PC-3 (cell line): ENCODE results near the gene PDE11A. TPM values are rescaled to one million over a fixed set of nuclear protein-coding genes. Genes with fewer than 3 reads are reported as not detected.

Source experiments
- ATAC-seq: fragments of 200-7000 bp; cut with Tn5 transposase; 2 replicates; pipeline ENCODE4 v1.9.1; 2020; ENCODE audit warnings: mild to moderate bottlenecking, moderate library complexity
- BruUV-seq: library from RNA; stranded (reverse); fragments of 400-500 nt; replicated peaks from 2 replicates; lab custom pipeline; 2021; lab: Mats Ljungman, UMichigan
- CTCF ChIA-PET: fragments of 300-600 bp; sonication (Branson Sonifier 250); formaldehyde crosslinking; loops from one replicate; lab custom pipeline; 2022; ENCODE audit warnings: antibody characterized with exemption; lab: Charles Lee
- POLR2A ChIA-PET: fragments of 300-600 bp; sonication (Branson Sonifier 250); formaldehyde crosslinking; loops from one replicate; lab custom pipeline; 2022; ENCODE audit warnings: antibody characterized with exemption; ENCODE audit not compliant: unreplicated experiment; lab: Charles Lee
- DNase-seq: peaks from one replicate; pipeline ENCODE4 v3.0.0-alpha.2; 2015
- H2AFZ ChIP-seq: fragments of 300-600 bp; sonication (generic); 2 replicates; pipeline ENCODE4 v1.6.0; 2016; ENCODE audit warnings: antibody characterized with exemption, low read length
- H3F3A ChIP-seq: fragments of 300-600 bp; sonication (generic); one replicate; pipeline ENCODE4 v1.6.0; 2017; ENCODE audit warnings: antibody characterized with exemption, low read length, control low read depth, mild to moderate bottlenecking; ENCODE audit not compliant: unreplicated experiment
- H3K27ac ChIP-seq: fragments of 300-600 bp; sonication (generic); 2 replicates; pipeline ENCODE4 v1.5.1; 2016; ENCODE audit warnings: mild to moderate bottlenecking, low read length
- H3K27me3 ChIP-seq: fragments of 300-600 bp; sonication (generic); 2 replicates; pipeline ENCODE4 v1.6.1; 2016; ENCODE audit warnings: low read length, mixed read lengths
- H3K36me3 ChIP-seq: fragments of 300-600 bp; sonication (generic); 2 replicates; pipeline ENCODE4 v1.6.1; 2016; ENCODE audit warnings: low read depth, mixed run types, low read length, mixed read lengths
- H3K4me1 ChIP-seq: fragments of 300-600 bp; sonication (generic); 2 replicates; pipeline ENCODE4 v1.5.1; 2016; ENCODE audit warnings: low read length; ENCODE audit not compliant: insufficient read depth
- H3K4me2 ChIP-seq: fragments of 300-600 bp; sonication (generic); 2 replicates; pipeline ENCODE4 v1.6.0; 2016; ENCODE audit warnings: low read length
- H3K4me3 ChIP-seq: fragments of 300-600 bp; sonication (generic); 2 replicates; pipeline ENCODE4 v1.5.1; 2016; ENCODE audit warnings: mild to moderate bottlenecking, low read length, mixed read lengths
- H3K79me2 ChIP-seq: fragments of 300-600 bp; sonication (generic); 2 replicates; pipeline ENCODE4 v1.6.1; 2017; ENCODE audit warnings: low read length, mixed read lengths
- H3K9ac ChIP-seq: fragments of 300-600 bp; sonication (generic); 2 replicates; pipeline ENCODE4 v1.6.0; 2016; ENCODE audit warnings: mild to moderate bottlenecking, low read length
- H3K9me2 ChIP-seq: fragments of 300-600 bp; sonication (generic); replicated peaks from 2 replicates; pipeline ENCODE4 v1.6.1; 2016; ENCODE audit warnings: mixed run types, low read length, mixed read lengths
- H3K9me3 ChIP-seq: fragments of 300-600 bp; sonication (generic); 2 replicates; pipeline ENCODE4 v1.6.1; 2016; ENCODE audit warnings: low read length, mixed read lengths
- H4K20me1 ChIP-seq: fragments of 300-600 bp; sonication (generic); 2 replicates; pipeline ENCODE4 v1.6.1; 2016; ENCODE audit warnings: low read length, mixed read lengths
- EZH2 ChIP-seq: fragments of 300-600 bp; sonication (generic); IDR thresholded peaks from one replicate; pipeline ENCODE4 v1.6.1; 2017; ENCODE audit warnings: antibody characterized with exemption, mild to moderate bottlenecking, low read length; ENCODE audit not compliant: unreplicated experiment
- EZH2phosphoT487 ChIP-seq: fragments of 300-600 bp; sonication (generic); IDR thresholded peaks from 2 replicates; pipeline ENCODE4 v1.6.1; 2018; ENCODE audit warnings: mild to moderate bottlenecking, antibody characterized with exemption, low read length, borderline replicate concordance
- intact Hi-C: fragments of 100-400 bp; cut with micrococcal nuclease; formaldehyde crosslinking; loops from 2 replicates; pipeline ENCODE4 v1.9.0; 2023
- total RNA-seq: library from RNA; depleted of rRNA; stranded (reverse); fragments of >200 nt; gene quantifications from 2 replicates; pipeline ENCODE4 v1.2.3, GENCODE V29; 2014
- TF ChIP-seq, protein P1 (sequence below): fragments of 300-600 bp; sonication (generic); conservative IDR thresholded peaks from 2 replicates; pipeline ENCODE4 v1.5.1; 2017; ENCODE audit warnings: antibody characterized with exemption, low read depth, mild to moderate bottlenecking, low read length

The PDE11A gene
- total RNA-seq, 1 experiment from 2014 or later: 0.15 TPM

DNA sequence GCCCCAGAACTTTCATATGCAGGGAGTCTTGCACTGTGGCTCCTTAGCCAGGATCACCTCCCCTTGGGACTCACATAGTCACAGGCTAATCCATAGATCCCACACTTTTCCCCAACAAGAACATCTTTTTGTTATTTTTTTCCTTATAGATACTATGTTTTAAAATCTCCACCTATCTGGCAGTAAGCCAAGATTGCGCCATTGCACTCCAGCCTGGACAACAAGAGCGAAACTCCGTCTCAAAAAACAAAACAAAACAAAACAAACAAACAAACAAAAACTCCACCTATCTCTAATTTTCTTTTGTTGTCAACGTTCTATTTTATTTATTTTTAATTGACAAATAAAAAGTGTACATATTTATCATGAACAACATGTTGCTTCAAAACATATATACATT lies 141.7 kb downstream of the PDE11A start:
- Histone ChIP-seq H3K9me2 (no peaks in the 10 kb centered on the region), H3K9ac (no peak overlapping the region), H3K4me3 (no peak overlapping the region), H3K79me2 (no peaks in the 10 kb centered on the region), H4K20me1 (no peaks in the 10 kb centered on the region), H3K4me2 (no peak overlapping the region), H3K36me3 (no peaks in the 10 kb centered on the region), H3K27me3 (peaks cover 4% of the 10 kb centered on the region; the same call in 1 of the 2 replicates), H3F3A (no peaks in the 10 kb centered on the region), H3K4me1 (peaks cover 12% of the 10 kb centered on the region; the same call in 1 of the 2 replicates), H2AFZ (no peak overlapping the region), H3K9me3 (no peaks in the 10 kb centered on the region), H3K27ac (no peak overlapping the region)
- no TSS peak for BruUV-seq
- TF ChIP-seq, protein P1, sequence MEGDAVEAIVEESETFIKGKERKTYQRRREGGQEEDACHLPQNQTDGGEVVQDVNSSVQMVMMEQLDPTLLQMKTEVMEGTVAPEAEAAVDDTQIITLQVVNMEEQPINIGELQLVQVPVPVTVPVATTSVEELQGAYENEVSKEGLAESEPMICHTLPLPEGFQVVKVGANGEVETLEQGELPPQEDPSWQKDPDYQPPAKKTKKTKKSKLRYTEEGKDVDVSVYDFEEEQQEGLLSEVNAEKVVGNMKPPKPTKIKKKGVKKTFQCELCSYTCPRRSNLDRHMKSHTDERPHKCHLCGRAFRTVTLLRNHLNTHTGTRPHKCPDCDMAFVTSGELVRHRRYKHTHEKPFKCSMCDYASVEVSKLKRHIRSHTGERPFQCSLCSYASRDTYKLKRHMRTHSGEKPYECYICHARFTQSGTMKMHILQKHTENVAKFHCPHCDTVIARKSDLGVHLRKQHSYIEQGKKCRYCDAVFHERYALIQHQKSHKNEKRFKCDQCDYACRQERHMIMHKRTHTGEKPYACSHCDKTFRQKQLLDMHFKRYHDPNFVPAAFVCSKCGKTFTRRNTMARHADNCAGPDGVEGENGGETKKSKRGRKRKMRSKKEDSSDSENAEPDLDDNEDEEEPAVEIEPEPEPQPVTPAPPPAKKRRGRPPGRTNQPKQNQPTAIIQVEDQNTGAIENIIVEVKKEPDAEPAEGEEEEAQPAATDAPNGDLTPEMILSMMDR: no peak
- TF ChIP-seq EZH2 (no peak), EZH2phosphoT487 (no peak)
- CTCF ChIA-PET: no interaction called here
- ATAC-seq (no peak), DNase-seq (no peak)
- POLR2A ChIA-PET: no interaction called here
- intact Hi-C loops: no loop called here

DNA sequence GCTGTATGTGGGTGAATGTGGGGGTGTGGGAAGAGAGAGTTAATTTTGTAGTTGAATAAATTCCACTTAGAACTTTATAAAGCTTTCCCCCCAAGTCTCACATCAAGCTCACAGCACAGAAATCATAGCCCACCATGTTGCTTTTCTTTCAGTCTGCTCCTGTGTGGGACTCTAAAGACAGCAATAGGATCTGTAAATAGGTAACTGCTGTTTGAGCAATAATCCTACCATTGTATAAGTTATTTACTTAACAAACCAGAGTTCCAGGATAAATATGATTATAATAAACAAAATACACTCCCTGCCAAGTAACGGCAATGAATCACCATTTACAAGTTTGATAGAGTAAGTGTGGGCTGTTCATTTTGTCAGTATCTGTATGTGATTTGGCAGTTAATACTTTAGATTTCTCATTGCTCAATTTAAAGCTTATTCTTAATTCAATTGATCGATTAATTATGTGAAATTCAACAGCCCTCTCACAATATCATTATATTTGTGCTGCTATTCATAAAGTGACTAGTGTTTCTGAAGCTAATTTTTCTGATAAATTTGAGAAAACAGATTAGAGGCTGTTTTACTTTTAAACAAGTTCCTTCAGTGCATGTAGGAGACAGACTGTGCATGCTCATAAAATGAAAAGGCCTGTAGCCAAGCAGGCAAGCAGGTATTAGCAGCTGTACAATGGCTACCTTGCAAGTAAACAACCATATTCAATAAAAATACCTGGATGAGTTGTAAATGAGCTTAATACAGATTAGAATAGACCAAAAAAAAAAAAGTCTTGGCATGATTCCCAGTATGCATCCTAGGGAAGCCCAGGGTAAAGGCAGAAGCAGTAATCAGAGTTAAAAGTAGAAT lies 142.7 kb downstream of the PDE11A start:
- ATAC-seq (peak; percentile 86), DNase-seq (peak; percentile 53)
- intact Hi-C loops: no loop called here
- peaks cover 12% of the 10 kb centered on the region; the same call in 1 of the 2 replicates for H3K4me1 ChIP-seq
- ChIA-PET POLR2A (no interaction called here), CTCF (interaction anchor here (0.6 kb wide), 1 partner anchor 43 kb away, joined by 3 read pairs; no protein-coding TSS in a partner anchor)
- H3K9me3 ChIP-seq: no peaks in the 10 kb centered on the region
- H3F3A ChIP-seq: no peaks in the 10 kb centered on the region
- H3K9me2 ChIP-seq: no peaks in the 10 kb centered on the region
- no peak overlapping the region for H3K9ac ChIP-seq
- H2AFZ ChIP-seq: no peak overlapping the region
- H4K20me1 ChIP-seq: no peaks in the 10 kb centered on the region
- no TSS peak for BruUV-seq
- no peaks in the 10 kb centered on the region for H3K79me2 ChIP-seq
- peaks cover 4% of the 10 kb centered on the region; the same call in 1 of the 2 replicates for H3K27me3 ChIP-seq
- H3K4me3 ChIP-seq: no peak overlapping the region
- H3K4me2 ChIP-seq: no peak overlapping the region
- TF ChIP-seq EZH2 (no peak), EZH2phosphoT487 (no peak)
- TF ChIP-seq, protein P1: no peak
- no peaks in the 10 kb centered on the region for H3K36me3 ChIP-seq
- no peak overlapping the region for H3K27ac ChIP-seq

DNA sequence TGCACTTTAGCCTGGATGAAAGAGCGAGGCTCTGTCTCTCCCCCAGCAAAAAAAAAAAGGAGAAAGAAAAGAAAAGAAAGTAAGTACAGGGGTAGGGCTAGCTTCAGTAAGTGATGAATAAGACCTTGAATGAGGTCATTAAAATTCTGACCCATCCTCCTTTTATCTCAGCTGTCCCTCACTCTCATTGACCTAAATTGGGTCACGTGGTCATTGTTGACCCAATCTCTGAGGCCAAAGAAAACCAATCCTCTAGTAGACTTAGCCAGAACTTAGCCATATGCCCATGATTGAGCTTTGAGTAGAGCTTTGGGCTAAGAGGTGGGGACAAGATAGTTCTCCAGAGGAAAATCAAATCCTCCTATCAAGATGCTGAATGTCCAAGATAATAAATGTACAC lies 149.3 kb downstream of the PDE11A start:
- H3F3A ChIP-seq: no peaks in the 10 kb centered on the region
- H3K9me3 ChIP-seq: no peaks in the 10 kb centered on the region
- DNase-seq (no peak), ATAC-seq (no peak)
- BruUV-seq: no TSS peak
- no peaks in the 10 kb centered on the region for H4K20me1 ChIP-seq
- POLR2A ChIA-PET: interaction anchor here (0.5 kb wide), 1 partner anchor 19 kb away, joined by 3 read pairs; no protein-coding TSS in a partner anchor
- no peak overlapping the region for H3K4me3 ChIP-seq
- no peak overlapping the region for H3K9ac ChIP-seq
- H3K4me1 ChIP-seq: no peaks in the 10 kb centered on the region
- TF ChIP-seq EZH2: no peak
- TF ChIP-seq EZH2phosphoT487: no peak
- TF ChIP-seq, protein P1: no peak
- no peaks in the 10 kb centered on the region for H3K9me2 ChIP-seq
- no peak overlapping the region for H2AFZ ChIP-seq
- peaks cover 4% of the 10 kb centered on the region; the same call in 1 of the 2 replicates for H3K27me3 ChIP-seq
- H3K27ac ChIP-seq: no peak overlapping the region
- no peaks in the 10 kb centered on the region for H3K36me3 ChIP-seq
- CTCF ChIA-PET: no interaction called here
- no peaks in the 10 kb centered on the region for H3K79me2 ChIP-seq
- intact Hi-C loops: no loop called here
- H3K4me2 ChIP-seq: no peak overlapping the region
